ENCODE measurements around the gene SERAC1.
"Not testable (repeated sequence)": the region's sequence is repeated elsewhere in the genome, so short reads cannot be mapped to it uniquely, and the experiment has no call there.

Gene SERAC1

DNA sequence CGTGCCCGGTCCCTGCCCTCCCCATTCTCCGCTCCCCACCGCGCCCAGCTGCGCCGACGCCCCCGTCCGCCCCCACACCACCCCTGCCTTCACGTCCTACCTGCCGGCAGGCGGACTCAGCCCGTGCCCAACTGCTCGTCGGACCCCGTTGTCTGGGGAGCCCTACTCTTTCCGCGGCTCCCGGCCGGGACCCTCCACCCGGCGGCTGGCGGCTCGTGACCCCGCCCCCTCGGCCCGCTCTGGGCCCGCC lies at the start of gene SERAC1:
Gene SERAC1 (minus strand): TSS at position 223 of the 250 bp plus-strand sequence. CDS start 9,899 bp downstream, outside the sequence.
- DNase-seq, result no peak

DNA sequence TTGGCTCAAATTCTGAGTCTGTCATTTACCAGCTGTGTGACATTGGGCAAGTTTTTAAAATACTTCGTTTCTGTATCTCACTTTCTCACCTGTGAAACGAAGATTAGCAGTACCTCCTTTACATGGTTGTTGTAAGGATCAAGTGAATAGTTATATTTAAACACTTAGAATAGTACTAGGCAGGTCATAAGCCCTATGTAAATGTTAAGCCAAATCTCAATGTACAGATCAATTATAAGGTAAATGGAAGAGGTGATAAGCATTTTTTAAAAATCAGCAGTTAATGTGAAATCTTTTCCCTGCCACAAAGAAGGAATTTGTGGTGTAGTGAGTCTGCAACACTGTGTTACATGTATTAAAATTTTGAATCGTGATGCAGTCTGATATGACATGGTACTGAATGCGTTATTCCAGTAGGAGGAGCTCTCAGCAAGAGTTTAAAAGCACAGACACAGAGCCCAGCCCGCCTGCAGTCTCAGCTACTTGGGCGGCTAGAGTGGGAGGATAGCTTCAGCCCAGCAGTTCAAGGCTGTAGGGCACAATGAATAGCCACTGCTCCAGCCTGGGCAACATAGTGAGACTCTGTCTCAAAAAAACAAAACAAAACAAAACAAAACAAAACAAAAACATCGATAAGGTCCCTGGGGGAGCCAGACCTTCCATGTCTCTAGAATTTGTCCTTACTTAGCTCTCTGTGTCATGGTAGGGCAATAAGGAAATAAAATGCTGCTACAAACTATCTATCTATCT lies 46.0 kb upstream of the SERAC1 start:
- peak; percentile 26 for DNase-seq

DNA sequence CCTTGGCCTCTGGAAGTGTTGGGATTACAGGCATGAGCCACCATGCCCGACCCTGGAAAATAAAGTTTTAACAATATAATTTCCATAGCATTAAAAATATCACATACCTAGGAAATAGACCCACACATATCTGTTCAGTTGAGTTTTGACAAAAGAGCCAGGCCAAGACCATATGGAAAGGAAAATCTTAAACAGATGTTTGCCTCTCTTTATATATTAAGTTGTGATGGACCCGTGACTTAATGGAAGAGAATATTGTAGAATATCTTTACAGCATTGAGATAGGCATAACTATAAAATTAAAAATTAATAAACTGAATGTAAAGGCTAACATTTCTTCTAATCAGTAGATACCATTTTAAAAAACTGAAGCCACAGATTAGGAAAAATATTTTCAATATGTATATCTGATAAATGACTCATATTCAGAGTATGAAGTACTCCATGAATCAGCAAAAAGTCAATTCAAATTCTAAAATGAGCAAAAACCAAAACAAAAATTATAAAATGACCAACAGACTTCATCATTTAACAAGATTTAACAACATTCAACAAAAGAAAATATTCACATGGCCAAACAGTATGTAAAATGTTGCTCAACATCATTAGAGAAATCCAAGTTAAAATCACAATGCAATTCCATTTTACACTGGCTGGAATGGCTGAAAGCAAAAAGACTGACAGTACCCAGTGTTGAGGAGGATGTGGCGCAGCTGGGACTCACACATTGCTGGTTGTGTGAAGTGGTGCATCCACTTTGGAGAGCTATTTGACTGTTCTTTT lies 43.4 kb upstream of the SERAC1 start:
- DNase-seq, result peak; percentile 10

DNA sequence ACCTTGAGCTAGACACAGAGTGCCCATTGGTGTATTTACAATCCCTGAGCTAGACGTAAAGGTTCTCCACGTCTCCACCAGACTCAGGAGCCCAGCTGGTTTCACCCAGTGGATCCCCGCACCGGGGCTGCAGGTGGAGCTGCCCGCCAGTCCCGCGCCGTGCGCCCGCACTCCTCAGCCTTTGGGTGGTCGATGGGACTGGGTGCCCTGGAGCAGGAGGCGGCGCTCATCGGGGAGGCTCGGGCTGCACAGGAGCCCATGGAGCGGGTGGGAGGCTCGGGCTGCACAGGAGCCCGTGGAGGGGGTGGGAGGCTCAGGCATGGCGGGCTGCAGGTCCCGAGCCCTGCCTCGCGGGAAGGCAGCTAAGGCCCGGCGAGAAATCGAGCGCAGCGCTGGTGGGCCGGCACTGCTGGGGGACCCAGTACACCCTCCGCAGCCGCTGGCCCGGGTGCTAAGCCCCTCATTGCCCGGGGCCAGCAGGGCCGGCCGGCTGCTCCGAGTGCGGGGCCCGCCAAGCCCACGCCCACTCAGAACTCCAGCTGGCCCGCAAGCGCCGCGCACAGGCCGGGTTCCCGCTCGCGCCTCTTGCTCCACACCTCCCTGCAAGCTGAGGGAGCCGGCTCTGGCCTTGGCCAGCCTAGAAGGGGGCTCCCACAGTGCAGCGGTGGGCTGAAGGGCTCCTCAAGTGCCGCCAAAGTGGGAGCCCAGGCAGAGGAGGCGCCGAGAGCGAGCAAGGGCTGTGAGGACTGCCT lies 41.7 kb upstream of the SERAC1 start:
- not testable (repeated sequence) for DNase-seq

DNA sequence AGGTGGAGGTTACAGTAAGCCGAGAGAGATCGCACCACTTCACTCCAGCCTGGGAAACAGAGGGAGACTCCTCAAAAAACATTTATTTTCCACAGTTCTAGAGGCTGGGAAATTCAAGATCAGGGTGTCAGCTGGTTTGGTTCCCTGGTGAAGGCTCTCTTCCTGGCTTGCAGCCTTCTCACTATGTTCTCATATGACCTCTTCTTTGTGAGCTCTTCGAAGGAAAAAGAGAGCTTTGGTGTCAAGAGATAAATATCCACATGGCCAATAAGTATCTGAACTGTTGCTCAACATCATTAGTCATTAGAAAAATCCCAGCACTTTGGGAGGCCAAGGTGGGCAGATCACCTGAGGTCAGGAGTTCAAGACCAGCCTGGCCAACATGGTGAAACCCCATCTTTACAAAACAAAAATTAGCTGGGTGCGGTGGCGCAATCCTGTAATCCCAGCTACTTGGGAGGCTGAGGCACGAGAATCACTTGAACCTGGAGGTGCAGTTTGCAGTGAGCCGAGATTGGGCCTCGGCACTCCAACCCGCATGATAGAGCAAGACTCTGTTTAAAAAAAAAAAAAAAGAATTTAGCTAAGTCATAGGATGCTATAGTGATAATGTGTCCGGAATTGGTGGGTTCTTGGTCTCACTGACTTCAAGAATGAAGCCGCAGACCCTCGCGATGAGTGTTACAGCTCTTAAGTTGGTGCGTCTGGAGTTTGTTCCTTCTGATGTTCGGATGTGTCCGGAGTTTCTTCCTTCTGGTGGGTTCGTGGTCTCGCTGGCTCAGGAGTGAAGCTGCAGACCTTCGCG lies 40.4 kb upstream of the SERAC1 start:
- not testable (repeated sequence) for DNase-seq

DNA sequence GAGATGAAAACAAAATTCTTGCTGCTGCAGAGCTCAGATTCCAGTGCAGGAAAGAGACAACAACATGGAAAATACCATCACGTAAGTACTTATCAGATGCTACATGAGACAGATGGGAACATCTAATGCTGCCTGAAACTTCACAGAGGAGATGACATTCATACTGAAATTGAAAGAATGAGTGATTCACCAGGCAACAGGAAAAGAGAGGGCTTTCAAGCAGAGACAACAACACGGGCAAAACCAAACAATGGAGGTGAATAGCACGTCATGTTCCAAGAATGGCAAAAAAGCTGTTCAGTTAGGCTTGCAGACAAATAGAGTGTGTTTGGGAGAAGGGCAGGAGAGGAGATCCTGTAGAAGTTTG lies 39.3 kb upstream of the SERAC1 start:
- no peak for DNase-seq

DNA sequence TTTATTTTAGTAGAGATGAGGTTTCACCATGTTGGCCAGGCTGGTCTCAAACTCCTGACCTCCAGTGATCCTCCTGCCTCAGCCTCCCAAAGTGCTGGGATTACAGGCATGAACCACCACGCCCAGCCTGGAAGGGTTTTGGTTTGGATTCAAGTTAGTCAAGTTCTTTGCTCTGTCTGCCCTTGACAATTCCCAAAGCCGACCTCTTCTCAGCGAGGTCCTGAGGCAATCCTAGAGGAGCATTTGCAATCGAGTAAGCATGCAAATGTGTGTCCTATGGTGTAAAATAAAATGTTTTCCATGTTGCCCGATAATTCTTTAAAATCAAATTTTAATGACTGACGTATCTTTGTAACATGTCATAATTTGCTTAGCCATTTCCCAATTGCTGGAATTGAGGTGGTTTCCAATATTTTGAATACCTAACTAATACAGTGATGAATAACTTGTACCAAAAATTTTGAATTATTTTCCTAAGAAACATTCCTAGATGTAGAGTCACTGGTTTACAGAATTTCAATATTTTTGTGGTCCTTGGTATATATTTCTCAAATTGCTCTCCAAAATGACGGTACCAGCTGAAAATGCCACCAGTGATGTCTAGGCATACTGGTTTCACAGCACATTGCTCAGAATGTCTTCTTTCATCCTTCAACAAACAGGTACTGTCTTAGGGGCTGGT lies 38.8 kb upstream of the SERAC1 start:
- DNase-seq, result no peak

DNA sequence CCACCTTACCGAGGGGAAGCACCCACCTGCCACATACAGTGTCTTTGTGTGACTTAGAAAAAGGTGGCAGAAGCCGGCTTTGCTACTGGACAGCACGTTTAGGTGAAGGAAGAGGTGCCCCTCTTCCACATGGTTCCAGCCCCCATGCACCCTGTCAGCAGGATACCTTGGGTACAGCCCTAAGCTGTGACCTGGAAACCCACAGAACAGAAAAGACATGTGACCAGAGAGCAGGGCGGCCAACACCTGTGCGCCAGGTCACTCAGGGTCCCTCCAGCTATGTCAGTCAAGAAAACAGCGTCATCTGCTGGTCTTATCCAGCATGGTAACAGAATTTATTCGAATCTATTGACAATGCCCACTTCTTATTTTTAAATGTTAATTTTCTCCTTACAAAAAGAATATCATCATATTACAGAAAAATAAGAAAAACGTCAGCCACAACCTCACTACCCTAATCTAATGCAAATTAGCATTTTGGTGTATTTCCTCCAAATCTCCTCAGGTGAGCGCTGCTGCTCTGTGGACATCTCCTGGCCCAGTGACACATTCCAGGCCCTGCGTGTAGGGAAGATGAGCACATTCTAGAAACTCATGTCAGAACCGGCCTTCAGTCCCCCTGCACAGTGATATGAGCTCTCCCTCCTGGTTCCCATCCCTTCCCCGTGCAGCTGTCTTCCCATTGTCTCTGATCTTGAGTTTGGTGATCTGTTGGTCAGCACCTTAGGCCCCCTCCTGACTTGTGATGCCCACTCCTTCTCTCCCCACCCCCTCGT lies 37.3 kb upstream of the SERAC1 start:
- no peak for DNase-seq

DNA sequence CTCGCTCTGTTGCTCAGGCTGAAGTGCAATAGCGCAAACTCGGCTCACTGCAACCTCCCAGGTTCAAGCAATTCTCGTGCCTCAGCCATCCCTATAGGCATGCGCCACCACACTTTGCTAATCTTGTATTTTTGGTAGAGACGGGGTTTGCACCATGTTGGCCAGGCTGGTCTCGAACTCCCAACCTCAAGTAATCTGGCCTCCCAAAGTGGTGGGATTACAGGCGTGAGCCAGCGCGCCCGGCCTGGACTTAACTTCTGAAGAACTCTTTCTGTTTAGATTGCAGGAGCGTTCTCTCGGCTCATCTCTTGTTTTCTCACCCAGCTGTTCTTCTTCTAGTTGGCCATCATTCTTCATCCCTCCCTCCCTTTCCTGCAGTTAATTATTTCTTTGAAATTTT lies 30.4 kb upstream of the SERAC1 start:
- no peak for DNase-seq

DNA sequence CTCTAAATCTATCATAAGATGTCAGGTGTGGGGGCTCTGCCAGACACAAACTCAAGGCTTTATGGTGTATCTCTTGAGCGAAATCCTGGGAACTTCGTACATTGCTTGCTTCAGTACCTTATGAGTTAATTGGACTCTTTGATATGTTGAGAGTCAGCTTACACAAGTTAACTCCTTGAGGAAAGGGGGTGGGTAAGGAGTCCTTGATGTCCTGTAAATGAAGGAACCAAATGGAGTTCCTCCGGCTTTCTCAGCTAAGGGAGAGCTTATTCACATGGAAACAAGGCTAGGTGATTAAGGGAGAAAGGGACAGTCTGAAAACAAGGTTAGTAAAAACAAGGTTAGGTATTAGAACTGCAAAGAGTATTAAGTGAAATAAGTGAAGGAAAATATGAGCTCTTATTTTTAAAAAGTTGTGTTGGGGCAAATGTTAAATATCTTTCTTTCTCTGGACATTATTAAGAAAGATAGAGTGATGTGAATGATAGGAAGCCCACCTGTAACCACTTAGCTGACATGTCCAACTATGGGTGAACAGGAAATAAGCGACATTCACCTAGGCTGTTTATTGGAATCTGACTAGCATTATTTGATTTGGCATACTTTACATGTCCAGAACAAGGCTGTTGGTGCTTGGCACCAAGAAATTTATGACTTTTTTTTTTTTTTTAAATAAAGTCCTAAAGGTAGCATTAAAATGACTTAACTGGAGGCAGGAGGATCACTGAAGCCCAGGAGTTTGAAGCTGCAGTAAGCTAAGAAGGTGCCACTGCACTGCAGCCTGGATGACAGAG lies 26.6 kb upstream of the SERAC1 start:
- no peak for DNase-seq

DNA sequence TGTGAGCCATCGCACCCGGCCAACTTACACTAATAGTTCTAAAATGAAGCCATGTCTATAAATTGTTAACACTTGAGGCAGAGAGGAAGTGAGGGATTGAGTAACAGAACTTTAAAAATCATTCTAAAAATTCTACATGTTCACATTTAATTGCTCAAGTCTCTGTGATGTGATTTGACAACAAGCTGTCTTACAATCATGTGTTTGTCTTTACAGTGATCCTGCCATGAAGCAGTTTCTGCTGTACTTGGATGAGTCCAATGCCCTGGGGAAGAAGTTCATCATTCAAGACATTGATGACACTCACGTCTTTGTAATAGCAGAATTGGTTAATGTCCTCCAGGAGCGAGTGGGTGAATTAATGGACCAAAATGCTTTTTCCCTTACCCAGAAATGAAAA lies 23.7 kb upstream of the SERAC1 start:
- DNase-seq, result no peak

DNA sequence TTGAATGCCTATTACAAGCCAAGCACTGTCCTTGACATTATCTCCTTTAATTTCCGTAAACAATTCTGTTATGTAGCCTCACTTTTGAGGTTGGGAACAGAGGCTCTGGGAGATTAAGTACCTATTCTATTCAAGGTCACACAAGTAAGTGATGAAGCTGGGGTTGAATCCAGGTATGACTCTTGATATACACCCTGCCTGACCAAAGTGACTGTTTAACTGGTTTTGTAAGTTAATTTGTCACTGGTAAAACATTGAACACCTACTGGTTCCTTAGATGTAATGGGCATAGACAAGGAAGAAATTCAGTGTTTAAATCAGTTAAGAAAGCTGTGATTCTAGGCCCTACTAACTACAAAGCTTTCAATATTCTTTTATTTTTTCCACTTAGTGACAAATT lies 23.0 kb upstream of the SERAC1 start:
- DNase-seq, result no peak

DNA sequence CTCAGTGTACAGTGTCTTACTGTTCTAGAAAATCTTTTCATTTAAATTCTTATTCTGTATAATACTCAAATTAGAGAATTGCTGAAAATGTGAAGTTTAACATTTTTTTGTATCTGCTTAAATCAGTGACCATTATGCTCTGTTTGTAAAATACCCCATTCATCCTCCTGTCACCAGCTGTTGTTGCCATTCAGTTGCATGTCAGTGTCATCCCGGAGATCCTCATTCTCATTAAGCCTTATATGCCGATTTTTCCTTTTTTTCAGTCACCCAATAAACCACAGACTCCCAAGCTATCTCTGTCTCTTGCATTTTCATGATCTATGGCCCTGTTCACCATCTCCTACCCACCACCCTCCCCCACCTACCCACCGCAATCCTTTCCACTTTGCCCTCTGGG lies 20.5 kb upstream of the SERAC1 start:
- DNase-seq, result no peak

DNA sequence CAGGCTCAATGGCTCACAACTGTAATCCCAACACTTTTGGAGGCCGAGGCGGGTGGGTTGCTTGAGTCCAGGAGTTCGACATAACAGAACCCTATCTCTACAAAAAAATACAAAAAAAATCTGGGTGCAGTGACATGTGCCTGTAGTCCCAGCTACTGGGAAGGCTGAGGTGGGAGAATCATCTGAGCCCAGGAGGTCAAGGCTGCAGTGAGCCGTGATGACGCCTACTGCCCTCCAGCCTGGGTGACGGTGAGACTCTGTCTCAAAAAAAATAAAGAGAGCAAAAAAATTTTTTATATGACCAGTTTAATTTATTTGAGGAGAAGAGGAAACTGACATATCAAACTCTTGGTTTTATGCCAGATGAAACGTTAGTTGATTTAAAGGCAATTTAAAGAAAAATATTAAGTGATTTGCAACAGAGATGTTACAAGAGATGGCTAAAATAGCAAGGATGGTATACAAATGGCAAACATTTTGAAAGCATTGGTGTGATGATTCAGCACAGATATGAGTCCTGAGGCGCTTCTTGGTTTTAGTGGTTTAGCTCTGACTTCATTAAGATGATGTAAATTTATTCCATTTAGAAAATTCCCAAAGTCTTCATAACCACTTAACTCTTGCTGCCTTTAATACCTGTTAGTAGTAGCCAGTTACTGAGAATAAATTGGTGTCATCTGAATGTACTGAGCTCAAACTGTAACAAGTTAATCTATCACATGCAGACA lies 17.8 kb upstream of the SERAC1 start:
- no peak for DNase-seq

DNA sequence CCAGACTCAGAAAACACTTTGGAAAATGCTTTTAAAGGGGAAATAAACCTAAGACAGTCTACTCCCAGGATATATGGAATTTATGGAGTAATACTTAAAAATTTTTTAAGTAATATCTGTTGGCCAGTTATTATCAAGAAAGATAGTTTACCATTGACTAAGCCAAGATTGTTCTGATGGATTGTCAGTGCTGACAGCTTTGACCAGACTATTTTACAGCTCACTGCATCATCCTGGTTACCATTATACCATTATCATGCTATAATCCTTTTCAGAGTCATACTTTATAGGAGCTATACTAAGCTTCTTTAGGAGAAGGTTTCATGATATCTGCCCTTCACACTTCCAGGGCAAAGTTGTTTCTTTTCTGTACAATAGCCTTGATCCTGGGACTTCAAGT lies 16.5 kb upstream of the SERAC1 start:
- DNase-seq, result no peak

DNA sequence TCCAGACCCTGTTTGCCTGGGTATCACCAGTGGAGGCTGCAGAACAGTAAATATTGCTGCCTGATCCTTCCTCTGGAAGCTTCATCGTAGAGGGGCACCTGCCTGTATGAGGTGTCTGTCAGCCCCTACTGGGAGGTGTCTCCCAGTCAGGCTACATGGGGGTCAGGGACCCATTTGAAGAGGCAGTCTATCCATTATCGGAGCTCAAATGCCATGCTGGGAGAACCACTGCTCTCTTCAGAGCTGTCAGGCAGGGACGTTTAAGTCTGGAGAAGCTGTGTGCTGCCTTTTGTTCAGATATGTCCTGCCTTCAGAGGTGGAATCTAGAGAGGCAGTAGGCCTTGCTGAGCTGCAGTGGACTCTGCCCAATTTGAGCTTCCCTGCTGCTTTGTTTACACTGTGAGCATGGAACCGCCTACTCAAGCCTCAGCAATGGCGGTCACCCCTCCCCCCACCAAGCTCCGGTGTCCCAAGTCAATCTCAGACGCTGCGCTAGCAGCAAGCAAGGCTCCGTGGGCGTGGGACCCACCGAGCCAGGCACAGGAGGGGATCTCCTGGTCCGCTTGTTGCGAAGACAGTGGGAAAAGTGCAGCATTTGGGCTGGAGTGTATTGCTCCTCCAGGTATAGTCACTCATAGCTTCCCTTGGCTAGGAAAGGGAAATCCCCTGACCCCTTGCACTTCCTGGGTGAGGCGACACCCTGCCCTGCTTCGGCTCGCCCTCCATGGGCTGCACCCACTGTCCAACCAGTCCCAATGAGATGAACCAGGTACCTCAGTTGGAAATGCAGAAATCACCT lies 15.3 kb upstream of the SERAC1 start:
- DNase-seq, result not testable (repeated sequence)

DNA sequence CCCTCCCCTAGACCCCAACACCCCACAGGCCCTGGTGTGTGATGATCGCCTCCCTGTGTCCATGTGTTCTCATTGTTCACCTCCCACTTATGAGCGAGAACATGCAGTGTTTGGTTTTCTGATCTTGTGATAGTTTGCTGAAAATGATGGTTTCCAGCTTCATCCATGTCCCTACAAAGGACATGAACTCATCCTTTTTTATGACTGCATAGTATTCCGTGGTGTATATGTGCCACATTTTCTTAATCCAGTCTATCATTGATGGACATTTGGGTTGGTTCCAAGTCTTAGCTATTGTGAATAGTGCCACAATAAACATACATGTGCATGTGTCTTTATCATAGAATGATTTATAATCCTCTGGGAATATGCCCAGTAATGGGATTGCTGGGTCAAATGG lies 9.7 kb upstream of the SERAC1 start:
- not testable (repeated sequence) for DNase-seq

DNA sequence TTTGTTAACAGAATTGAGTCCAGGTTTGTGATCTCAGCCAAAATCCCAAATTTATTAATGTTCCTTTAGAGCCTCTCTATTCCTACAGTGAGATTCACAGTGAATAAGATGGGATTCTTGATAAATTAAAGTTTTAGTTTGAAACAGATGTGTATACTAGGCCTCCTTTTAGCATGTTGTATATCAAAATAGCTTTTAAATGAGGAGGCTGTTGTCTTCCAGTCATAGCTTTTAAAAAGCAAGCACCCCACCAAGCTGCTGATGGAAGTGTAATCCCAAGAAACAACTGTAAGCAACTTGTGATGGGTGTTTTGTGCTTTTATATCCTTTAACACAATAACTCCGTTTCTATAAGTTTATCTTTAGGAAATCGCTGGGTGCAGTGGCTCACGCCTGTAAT lies 7.0 kb upstream of the SERAC1 start:
- no peak for DNase-seq

DNA sequence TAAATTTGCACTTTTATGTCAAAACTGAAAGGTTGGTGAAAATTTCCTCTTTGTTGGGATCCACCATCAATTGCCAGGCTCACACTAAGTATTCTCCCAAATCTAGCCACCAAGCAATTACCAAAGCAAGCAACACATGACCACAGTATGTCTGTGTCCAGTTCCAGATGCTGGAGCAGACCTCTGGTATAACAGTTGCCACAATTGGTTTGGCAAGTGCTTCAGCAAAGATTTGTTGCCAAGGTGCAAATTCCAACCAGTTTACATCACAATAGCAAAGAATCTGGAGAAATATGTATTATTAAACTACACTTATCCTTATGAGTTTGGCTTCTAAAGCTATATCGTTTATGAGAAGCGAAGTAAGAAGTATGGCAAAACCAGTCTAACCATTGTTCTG lies 6.5 kb upstream of the SERAC1 start:
- DNase-seq, result no peak

Data from stimulated activated naive CD4-positive, alpha-beta T cell treated with Interleukin-2 at 50 U/mL for 16 hours (primary cell).